Suprapubic skin (tissue), 3 donors: ENCODE data around the gene ART4.

ENCODE experiments used
- POLR2AphosphoS5 ChIP-seq, 3 donors: sonication (generic); formaldehyde crosslinking; IDR thresholded peaks; one replicate each; pipeline ENCODE4 v1.6.1; 2017; ENCODE audit warnings: antibody characterized with exemption in 3 of 3
- TF ChIP-seq, protein P1 (sequence below), 2 donors: fragments of 200-600 bp in 1 of 2; fragments of 450-650 bp in 1 of 2; sonication (generic) in 1 of 2; IDR thresholded peaks; one replicate each; pipeline ENCODE4 v1.5.1; 2016 to 2019; ENCODE audit warnings: antibody characterized with exemption in 2 of 2, mild to moderate bottlenecking in 1 of 2, moderate library complexity in 1 of 2

DNA sequence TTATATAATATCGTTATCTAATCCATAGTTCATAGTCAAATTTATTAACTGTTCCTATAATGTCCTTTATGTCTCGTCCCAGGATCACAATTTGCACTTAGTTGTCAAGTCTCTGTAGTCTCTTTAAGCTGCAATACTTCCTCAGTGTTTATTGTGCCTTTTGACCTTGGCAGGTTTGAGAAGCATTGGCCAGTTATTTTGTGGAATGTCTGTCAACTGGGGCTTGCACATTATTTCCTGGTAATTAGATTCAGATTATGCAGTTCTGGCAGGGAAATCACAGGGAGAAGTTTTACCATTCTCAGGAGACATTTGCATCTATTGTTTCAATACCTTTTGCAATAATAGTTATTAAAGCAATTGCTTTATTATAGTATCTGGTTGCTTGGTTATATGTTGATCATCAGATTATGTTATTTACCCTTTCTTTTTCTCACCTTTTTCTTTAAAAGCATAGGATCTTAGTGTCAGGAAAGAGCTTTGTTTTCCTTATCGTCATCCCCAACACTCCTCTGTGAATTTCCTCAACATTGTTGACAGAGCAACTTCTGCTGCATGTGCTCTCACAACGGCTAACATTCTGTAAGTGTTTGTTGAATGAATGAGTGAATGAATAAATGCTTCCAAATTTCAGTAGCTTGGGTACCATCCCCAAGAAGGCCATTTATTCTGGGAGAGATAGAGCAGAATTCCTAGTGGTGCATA lies 3.7 kb upstream of the ART4 start:
- TF ChIP-seq, protein P1, sequence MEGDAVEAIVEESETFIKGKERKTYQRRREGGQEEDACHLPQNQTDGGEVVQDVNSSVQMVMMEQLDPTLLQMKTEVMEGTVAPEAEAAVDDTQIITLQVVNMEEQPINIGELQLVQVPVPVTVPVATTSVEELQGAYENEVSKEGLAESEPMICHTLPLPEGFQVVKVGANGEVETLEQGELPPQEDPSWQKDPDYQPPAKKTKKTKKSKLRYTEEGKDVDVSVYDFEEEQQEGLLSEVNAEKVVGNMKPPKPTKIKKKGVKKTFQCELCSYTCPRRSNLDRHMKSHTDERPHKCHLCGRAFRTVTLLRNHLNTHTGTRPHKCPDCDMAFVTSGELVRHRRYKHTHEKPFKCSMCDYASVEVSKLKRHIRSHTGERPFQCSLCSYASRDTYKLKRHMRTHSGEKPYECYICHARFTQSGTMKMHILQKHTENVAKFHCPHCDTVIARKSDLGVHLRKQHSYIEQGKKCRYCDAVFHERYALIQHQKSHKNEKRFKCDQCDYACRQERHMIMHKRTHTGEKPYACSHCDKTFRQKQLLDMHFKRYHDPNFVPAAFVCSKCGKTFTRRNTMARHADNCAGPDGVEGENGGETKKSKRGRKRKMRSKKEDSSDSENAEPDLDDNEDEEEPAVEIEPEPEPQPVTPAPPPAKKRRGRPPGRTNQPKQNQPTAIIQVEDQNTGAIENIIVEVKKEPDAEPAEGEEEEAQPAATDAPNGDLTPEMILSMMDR (IDR thresholded peaks at IDR 0.05), result no peak
- TF ChIP-seq POLR2AphosphoS5 (IDR thresholded peaks at IDR 0.05), result no peak
